Astrocyte (in vitro differentiated cells and primary cell): ENCODE data around the gene TLR9. TPM values are rescaled to one million over a fixed set of nuclear protein-coding genes. Genes with fewer than 3 reads are reported as not detected.

ENCODE experiments used
- DNase-seq: peaks from one replicate; pipeline ENCODE4 v3.0.0-alpha.2; 2010; ENCODE audit warnings: low read depth
- FAIRE-seq: peaks from 2 replicates; lab custom pipeline; 2011; peaks lifted over from hg19 to GRCh38; lab: Jason Lieb, UNC
- H2AFZ ChIP-seq: 2 replicates; pipeline ENCODE4 v1.6.0; 2012; ENCODE audit warnings: low read depth, low read length, inconsistent platforms
- H3K27ac ChIP-seq: 2 replicates; pipeline ENCODE4 v1.5.1; 2011; ENCODE audit warnings: low read depth, low read length, inconsistent platforms
- H3K27me3 ChIP-seq: 2 replicates; pipeline ENCODE4 v1.6.0; 2011; ENCODE audit warnings: low read length, inconsistent platforms; ENCODE audit not compliant: insufficient read depth
- H3K36me3 ChIP-seq: 2 replicates; pipeline ENCODE4 v1.5.1; 2011; ENCODE audit warnings: low read length, inconsistent platforms; ENCODE audit not compliant: insufficient read depth
- H3K4me1 ChIP-seq: 2 replicates; pipeline ENCODE4 v1.5.1; 2011; ENCODE audit warnings: low read length, inconsistent platforms; ENCODE audit not compliant: insufficient read depth
- H3K4me2 ChIP-seq: 2 replicates; pipeline ENCODE4 v1.6.0; 2012; ENCODE audit warnings: low read length, inconsistent platforms
- H3K4me3 ChIP-seq: 2 replicates; pipeline ENCODE4 v1.5.1; 2011; ENCODE audit warnings: low read depth, mild to moderate bottlenecking, low read length, inconsistent platforms; ENCODE audit not compliant: insufficient read depth
- H3K79me2 ChIP-seq: 2 replicates; pipeline ENCODE4 v1.6.0; 2012; ENCODE audit warnings: mild to moderate bottlenecking, low read length, inconsistent platforms; ENCODE audit not compliant: insufficient read depth
- H3K9ac ChIP-seq: 2 replicates; pipeline ENCODE4 v1.6.0; 2012; ENCODE audit warnings: mild to moderate bottlenecking, low read length, inconsistent platforms
- H3K9me3 ChIP-seq: 2 replicates; pipeline ENCODE4 v1.5.1; 2012; ENCODE audit warnings: low read depth, mild to moderate bottlenecking, low read length, inconsistent platforms; ENCODE audit not compliant: insufficient read depth
- H4K20me1 ChIP-seq: 2 replicates; pipeline ENCODE4 v1.6.0; 2012; ENCODE audit warnings: low read length, inconsistent platforms; ENCODE audit not compliant: insufficient read depth
- H3K27ac Mint-ChIP-seq: one replicate; pipeline ENCODE4 v1.8.0; 2021; ENCODE audit warnings: mild to moderate bottlenecking, mixed read lengths; ENCODE audit not compliant: unreplicated experiment
- H3K27me3 Mint-ChIP-seq: one replicate; pipeline ENCODE4 v1.8.0; 2021; ENCODE audit warnings: low read depth, mixed read lengths; ENCODE audit not compliant: unreplicated experiment
- H3K36me3 Mint-ChIP-seq: one replicate; pipeline ENCODE4 v1.8.0; 2021; ENCODE audit warnings: low read depth, mixed read lengths; ENCODE audit not compliant: unreplicated experiment
- H3K4me1 Mint-ChIP-seq: one replicate; pipeline ENCODE4 v1.8.0; 2021; ENCODE audit warnings: low read depth, mixed read lengths; ENCODE audit not compliant: unreplicated experiment
- H3K4me3 Mint-ChIP-seq: one replicate; pipeline ENCODE4 v1.8.0; 2021; ENCODE audit warnings: mild to moderate bottlenecking, moderate library complexity, mixed read lengths; ENCODE audit not compliant: unreplicated experiment
- H3K9me3 Mint-ChIP-seq: one replicate; pipeline ENCODE4 v1.8.0; 2021; ENCODE audit warnings: mild to moderate bottlenecking, mixed read lengths; ENCODE audit not compliant: unreplicated experiment
- EZH2 ChIP-seq: IDR thresholded peaks from 2 replicates; pipeline ENCODE4 v1.6.1; 2012; ENCODE audit warnings: mild to moderate bottlenecking, low read length, inconsistent platforms; ENCODE audit not compliant: insufficient read depth
- total RNA-seq: library from RNA; stranded (reverse); gene quantifications from 2 replicates; pipeline ENCODE4 v1.2.1, GENCODE V29; 2021
- TF ChIP-seq, protein P1 (sequence below): IDR thresholded peaks from 2 replicates; pipeline ENCODE4 v1.5.1; 2011; ENCODE audit warnings: low read depth, mild to moderate bottlenecking, inconsistent platforms, low read length, moderate library complexity; ENCODE audit not compliant: insufficient read depth

The TLR9 gene
- total RNA-seq, 1 donor from 2014 or later: 0.25 TPM

DNA sequence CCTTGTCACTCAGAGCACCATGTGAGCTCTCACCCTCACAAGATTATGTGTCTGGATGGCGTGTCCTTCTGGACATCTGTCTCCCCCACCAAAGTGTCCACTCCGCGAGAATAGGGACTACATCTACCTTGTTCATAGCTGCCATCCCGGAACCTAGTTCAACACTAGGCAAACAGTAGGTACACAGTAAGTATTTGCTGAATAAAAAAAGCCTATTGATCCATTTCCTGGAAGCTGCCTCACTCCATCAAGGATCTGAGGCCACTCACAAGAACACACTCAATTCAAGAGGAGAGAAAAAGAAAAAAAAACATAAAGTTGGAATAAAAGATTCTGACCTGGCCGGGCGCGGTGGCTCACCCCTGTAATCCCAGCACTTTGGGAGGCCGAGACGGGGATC, 38.7 kb downstream of the TLR9 start:
- TF ChIP-seq, protein P1, sequence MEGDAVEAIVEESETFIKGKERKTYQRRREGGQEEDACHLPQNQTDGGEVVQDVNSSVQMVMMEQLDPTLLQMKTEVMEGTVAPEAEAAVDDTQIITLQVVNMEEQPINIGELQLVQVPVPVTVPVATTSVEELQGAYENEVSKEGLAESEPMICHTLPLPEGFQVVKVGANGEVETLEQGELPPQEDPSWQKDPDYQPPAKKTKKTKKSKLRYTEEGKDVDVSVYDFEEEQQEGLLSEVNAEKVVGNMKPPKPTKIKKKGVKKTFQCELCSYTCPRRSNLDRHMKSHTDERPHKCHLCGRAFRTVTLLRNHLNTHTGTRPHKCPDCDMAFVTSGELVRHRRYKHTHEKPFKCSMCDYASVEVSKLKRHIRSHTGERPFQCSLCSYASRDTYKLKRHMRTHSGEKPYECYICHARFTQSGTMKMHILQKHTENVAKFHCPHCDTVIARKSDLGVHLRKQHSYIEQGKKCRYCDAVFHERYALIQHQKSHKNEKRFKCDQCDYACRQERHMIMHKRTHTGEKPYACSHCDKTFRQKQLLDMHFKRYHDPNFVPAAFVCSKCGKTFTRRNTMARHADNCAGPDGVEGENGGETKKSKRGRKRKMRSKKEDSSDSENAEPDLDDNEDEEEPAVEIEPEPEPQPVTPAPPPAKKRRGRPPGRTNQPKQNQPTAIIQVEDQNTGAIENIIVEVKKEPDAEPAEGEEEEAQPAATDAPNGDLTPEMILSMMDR: no peak
- no peak for TF ChIP-seq EZH2
- H3K79me2 ChIP-seq: no peaks in the 10 kb centered on the region
- H2AFZ ChIP-seq: no peak overlapping the region
- Mint-ChIP-seq H3K4me1 (peaks cover under 1% of the 10 kb centered on the region), H3K4me3 (no peak overlapping the region), H3K9me3 (peaks cover 6% of the 10 kb centered on the region), H3K36me3 (no peaks in the 10 kb centered on the region), H3K27me3 (peaks cover 11% of the 10 kb centered on the region), H3K27ac (no peak overlapping the region)
- H3K4me2 ChIP-seq: no peak overlapping the region
- FAIRE-seq (no peak), DNase-seq (no peak)
- H3K27me3 ChIP-seq: no peaks in the 10 kb centered on the region
- H3K36me3 ChIP-seq: no peaks in the 10 kb centered on the region
- no peak overlapping the region for H3K27ac ChIP-seq
- H3K4me1 ChIP-seq: peaks cover 9% of the 10 kb centered on the region
- H3K4me3 ChIP-seq: no peak overlapping the region
- H3K9me3 ChIP-seq: no peaks in the 10 kb centered on the region
- H4K20me1 ChIP-seq: no peaks in the 10 kb centered on the region
- no peak overlapping the region for H3K9ac ChIP-seq

- no peak overlapping the region for H3K27ac ChIP-seq
- H3K36me3 Mint-ChIP-seq: no peaks in the 10 kb centered on the region
- TF ChIP-seq, protein P1: no peak
- no peak for TF ChIP-seq EZH2
- peaks cover 1% of the 10 kb centered on the region for H3K4me1 Mint-ChIP-seq
- no peaks in the 10 kb centered on the region for H3K36me3 ChIP-seq
- H2AFZ ChIP-seq: no peak overlapping the region
- no peak overlapping the region for H3K4me2 ChIP-seq
- H3K9ac ChIP-seq: no peak overlapping the region
- no peak for FAIRE-seq
- peaks cover 6% of the 10 kb centered on the region for H3K9me3 Mint-ChIP-seq
- peaks cover 9% of the 10 kb centered on the region for H3K4me1 ChIP-seq
- no peak overlapping the region for H3K4me3 Mint-ChIP-seq
- no peak overlapping the region for H3K4me3 ChIP-seq
- H4K20me1 ChIP-seq: no peaks in the 10 kb centered on the region
- DNase-seq: no peak
- no peaks in the 10 kb centered on the region for H3K27me3 ChIP-seq
- H3K27ac Mint-ChIP-seq: no peak overlapping the region
- no peaks in the 10 kb centered on the region for H3K9me3 ChIP-seq
- H3K27me3 Mint-ChIP-seq: peaks cover 10% of the 10 kb centered on the region
- H3K79me2 ChIP-seq: no peaks in the 10 kb centered on the region
Observed at GRCh38 chr3:52185837-52186236, 39.6 kb downstream of the TLR9 start.

DNA sequence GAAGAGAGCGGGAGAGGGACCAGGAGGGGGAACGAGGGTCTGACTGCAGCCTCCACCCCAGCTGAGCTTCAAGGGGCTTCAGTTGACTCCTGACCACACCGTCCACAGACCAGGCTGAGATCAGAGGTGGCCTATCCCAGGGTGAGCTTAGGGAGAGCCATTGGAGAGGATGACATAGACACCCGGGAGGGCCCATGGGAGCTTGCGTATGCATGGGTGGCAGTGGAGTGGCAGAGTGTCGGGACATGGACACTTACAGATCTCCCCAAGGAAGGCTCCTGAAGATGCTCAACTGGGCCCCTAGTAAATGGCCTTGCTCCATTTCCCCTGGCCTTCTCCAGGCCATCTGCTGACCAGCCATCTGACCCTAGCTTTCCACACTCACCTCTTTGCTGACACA, 40.1 kb downstream of the TLR9 start:
- Mint-ChIP-seq H3K27ac (no peak overlapping the region), H3K36me3 (no peaks in the 10 kb centered on the region), H3K4me1 (peaks cover 1% of the 10 kb centered on the region), H3K4me3 (no peak overlapping the region), H3K27me3 (peaks cover 10% of the 10 kb centered on the region), H3K9me3 (peaks cover 6% of the 10 kb centered on the region)
- no peaks in the 10 kb centered on the region for H3K9me3 ChIP-seq
- no peak for FAIRE-seq
- H3K36me3 ChIP-seq: no peaks in the 10 kb centered on the region
- H2AFZ ChIP-seq: no peak overlapping the region
- TF ChIP-seq, protein P1: no peak
- TF ChIP-seq EZH2: no peak
- H3K4me2 ChIP-seq: no peak overlapping the region
- no peaks in the 10 kb centered on the region for H4K20me1 ChIP-seq
- no peak overlapping the region for H3K9ac ChIP-seq
- no peak overlapping the region for H3K4me3 ChIP-seq
- H3K4me1 ChIP-seq: peaks cover 4% of the 10 kb centered on the region
- H3K79me2 ChIP-seq: no peaks in the 10 kb centered on the region
- DNase-seq: no peak
- no peaks in the 10 kb centered on the region for H3K27me3 ChIP-seq
- H3K27ac ChIP-seq: no peak overlapping the region
